Bronchial epithelial cell (primary cell): Measurements from ENCODE around the gene NR1I3. TPM values are rescaled to one million over a fixed set of nuclear protein-coding genes. Genes with fewer than 3 reads are reported as not detected.

ENCODE experiments used
- DNase-seq: peaks from one replicate; pipeline ENCODE4 v3.0.0-alpha.2; 2010; ENCODE audit warnings: low read depth
- FAIRE-seq: peaks from 2 replicates; lab custom pipeline; 2011; peaks lifted over from hg19 to GRCh38; lab: Jason Lieb, UNC
- H3K27me3 ChIP-seq: 2 replicates; pipeline ENCODE4 v1.5.1; 2011; ENCODE audit warnings: low read length; ENCODE audit not compliant: control insufficient read depth, insufficient read depth
- H3K36me3 ChIP-seq: 2 replicates; pipeline ENCODE4 v1.5.1; 2011; ENCODE audit warnings: low read length; ENCODE audit not compliant: control insufficient read depth, insufficient read depth
- H3K4me3 ChIP-seq: 2 replicates; pipeline ENCODE4 v1.5.1; 2011; ENCODE audit warnings: mild to moderate bottlenecking, low read depth, low read length, control low read depth
- total RNA-seq: library from RNA; depleted of rRNA; stranded (reverse); fragments of >200 nt; gene quantifications from 2 replicates; pipeline ENCODE4 v1.2.1, GENCODE V29; 2014
- TF ChIP-seq, protein P1 (sequence below): IDR thresholded peaks from 2 replicates; pipeline ENCODE4 v1.5.1; 2011; ENCODE audit warnings: mild to moderate bottlenecking, moderate library complexity, low read length, control low read depth, inconsistent platforms; ENCODE audit not compliant: insufficient read depth, severe bottlenecking

NR1I3 gene, protein sequence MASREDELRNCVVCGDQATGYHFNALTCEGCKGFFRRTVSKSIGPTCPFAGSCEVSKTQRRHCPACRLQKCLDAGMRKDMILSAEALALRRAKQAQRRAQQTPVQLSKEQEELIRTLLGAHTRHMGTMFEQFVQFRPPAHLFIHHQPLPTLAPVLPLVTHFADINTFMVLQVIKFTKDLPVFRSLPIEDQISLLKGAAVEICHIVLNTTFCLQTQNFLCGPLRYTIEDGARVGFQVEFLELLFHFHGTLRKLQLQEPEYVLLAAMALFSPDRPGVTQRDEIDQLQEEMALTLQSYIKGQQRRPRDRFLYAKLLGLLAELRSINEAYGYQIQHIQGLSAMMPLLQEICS
- total RNA-seq: not detected in 2 replicates

DNA sequence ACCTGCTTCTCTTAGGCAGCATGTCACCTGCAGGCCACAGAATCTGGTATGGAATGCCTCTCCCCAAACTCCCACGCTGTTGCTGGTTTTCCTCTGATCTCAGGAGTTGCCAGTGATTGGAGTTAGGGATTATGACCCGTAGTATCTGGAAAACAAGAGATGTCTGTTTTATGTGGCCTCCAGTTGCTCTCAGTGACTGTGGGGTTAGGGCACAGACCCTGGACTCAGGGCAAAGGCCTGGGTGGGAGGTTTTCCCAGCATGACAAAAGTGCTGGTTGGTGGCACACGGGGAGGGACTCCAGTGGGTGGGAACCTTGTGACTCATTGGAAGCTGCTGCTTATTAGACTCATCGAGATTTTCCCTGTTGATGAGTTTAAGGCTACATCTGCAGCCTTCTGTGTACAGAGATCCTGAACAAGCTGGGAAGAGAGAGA, at the start of gene NR1I3:
Gene NR1I3, minus strand, starts transcription at position 165 of the 435 bp plus-strand sequence. CDS start 1,638 bp downstream, outside the sequence.
- FAIRE-seq (peak; percentile 99), DNase-seq (peak; percentile 31)
- TF ChIP-seq, protein P1, sequence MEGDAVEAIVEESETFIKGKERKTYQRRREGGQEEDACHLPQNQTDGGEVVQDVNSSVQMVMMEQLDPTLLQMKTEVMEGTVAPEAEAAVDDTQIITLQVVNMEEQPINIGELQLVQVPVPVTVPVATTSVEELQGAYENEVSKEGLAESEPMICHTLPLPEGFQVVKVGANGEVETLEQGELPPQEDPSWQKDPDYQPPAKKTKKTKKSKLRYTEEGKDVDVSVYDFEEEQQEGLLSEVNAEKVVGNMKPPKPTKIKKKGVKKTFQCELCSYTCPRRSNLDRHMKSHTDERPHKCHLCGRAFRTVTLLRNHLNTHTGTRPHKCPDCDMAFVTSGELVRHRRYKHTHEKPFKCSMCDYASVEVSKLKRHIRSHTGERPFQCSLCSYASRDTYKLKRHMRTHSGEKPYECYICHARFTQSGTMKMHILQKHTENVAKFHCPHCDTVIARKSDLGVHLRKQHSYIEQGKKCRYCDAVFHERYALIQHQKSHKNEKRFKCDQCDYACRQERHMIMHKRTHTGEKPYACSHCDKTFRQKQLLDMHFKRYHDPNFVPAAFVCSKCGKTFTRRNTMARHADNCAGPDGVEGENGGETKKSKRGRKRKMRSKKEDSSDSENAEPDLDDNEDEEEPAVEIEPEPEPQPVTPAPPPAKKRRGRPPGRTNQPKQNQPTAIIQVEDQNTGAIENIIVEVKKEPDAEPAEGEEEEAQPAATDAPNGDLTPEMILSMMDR: no peak

DNA sequence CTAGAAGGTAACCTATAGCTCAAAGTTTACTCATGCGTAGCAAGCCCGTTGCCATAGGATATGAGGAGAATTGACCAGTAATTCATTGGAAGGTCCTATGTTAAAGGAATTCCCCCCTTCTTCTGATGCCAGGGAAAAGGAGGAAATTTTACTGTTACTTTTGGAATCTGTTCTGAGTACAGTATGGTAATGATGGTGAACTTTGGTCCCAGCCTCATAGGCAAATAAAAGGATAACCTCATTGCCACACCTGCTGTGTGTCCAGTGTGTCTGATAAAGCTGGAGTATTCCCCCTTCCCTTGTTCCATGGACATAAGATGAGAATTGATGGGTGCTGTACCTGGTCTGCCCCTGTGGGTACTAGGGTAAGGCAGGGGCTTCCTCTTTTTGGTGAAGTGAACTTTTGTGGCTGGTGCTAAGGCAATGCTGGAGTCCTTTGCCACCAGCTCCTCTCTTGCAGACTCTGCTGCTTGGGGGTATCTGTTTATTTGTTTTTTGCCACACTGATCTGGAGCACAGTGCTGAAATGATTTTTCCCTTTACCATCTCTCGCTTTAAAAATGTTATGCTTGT, 49.6 kb upstream of the NR1I3 start:
- H3K4me3 ChIP-seq: no peak overlapping the region
- DNase-seq (no peak), FAIRE-seq (no peak)
- H3K27me3 ChIP-seq: peaks cover 1% of the 10 kb centered on the region
- TF ChIP-seq, protein P1: no peak
- no peaks in the 10 kb centered on the region for H3K36me3 ChIP-seq

More for the DNA sequence above, at the start of gene NR1I3:
- Histone ChIP-seq H3K36me3 (no peaks in the 10 kb centered on the region), H3K4me3 (no peak within 1 kb of the TSS), H3K27me3 (no peaks in the 10 kb centered on the region)

DNA sequence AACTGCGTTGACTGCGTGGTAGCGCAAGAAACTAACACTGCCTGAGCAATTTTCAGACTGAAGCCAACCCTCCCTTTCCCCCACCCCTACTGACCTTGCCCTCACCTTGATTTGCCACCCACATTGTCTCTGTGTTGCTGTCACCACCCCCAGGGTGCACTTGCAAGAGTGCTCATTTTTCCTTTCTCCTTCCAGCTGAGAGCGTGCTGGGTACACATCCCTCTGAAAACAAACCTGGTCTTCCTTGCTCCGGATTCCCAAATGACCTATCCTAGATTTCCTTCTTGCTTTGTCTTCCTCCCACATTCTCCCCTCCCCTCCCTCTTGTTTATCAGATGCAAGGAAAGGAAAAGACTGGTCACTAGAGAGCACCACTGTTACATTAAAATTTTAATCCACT, 47.5 kb upstream of the NR1I3 start:
- TF ChIP-seq, protein P1: no peak
- no peaks in the 10 kb centered on the region for H3K36me3 ChIP-seq
- no peak for DNase-seq
- FAIRE-seq: no peak
- H3K27me3 ChIP-seq: peaks cover 1% of the 10 kb centered on the region
- no peak overlapping the region for H3K4me3 ChIP-seq

DNA sequence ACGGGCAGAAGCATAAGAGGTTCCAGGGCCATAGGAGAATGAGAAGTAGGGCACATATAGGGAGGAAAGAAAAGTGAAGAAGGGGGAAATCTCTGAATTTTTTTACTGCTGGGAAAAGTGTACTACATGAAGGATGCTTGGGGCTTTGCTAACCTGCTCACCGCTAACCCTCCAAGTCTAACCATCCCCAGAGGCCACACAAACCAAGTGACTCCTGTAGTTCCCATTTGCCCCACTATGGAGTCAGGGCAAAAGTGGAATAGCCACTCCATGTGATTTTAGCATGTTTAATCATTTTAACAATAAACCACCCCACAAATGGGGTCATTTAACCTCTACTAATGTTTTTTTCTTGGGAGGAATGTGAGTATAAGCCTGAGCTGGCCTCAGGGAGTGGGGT, 47.1 kb upstream of the NR1I3 start:
- no peaks in the 10 kb centered on the region for H3K36me3 ChIP-seq
- no peak overlapping the region for H3K4me3 ChIP-seq
- no peak for DNase-seq
- FAIRE-seq: no peak
- peaks cover 1% of the 10 kb centered on the region for H3K27me3 ChIP-seq
- TF ChIP-seq, protein P1: no peak

DNA sequence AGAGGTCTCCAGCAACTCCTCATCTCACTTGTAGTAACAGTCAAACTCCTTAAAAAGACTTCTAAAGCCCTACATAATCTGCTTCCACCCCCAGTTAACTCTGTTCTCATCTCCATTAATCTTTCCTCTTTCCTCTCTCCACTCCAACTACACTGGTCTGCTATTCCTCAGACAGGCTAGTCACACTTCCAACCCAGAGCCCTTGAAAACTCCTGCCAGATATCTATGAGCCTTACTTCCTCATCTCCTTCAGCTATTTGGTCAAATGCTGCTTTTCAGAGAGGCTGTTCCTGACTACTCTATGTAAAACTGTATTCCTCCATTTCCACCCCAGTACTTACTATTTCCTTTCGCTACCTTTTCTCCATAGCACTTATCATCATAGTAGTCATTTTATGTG, 45.0 kb upstream of the NR1I3 start:
- H3K27me3 ChIP-seq: peaks cover 1% of the 10 kb centered on the region
- DNase-seq (no peak), FAIRE-seq (no peak)
- H3K4me3 ChIP-seq: no peak overlapping the region
- no peaks in the 10 kb centered on the region for H3K36me3 ChIP-seq
- TF ChIP-seq, protein P1: no peak

DNA sequence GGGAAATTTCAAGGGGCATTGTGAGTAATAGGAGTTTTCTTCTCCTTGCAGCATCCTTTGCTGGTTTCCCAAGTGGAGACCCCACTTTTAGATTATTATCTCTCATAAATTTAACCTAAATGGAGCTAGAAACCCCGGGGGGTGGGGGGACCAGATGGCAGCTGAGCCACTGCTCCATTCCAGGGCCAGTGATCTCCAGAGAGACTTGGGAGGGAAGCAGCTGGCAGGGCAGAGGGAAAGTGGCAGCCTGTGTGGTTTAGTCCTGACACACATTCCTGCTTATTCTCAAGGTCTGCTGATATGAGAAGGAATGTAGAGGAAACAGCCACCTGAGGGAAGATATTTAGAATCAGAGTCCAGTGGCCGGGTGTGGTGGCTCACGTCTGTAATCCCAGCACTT, 36.9 kb upstream of the NR1I3 start:
- no peak overlapping the region for H3K4me3 ChIP-seq
- FAIRE-seq: no peak
- DNase-seq: no peak
- no peaks in the 10 kb centered on the region for H3K36me3 ChIP-seq
- H3K27me3 ChIP-seq: no peaks in the 10 kb centered on the region
- TF ChIP-seq, protein P1: no peak
